ENCODE data around the gene GPR139.

The GPR139 gene

GRCh38 chr16:20073203-20074098, at the start of gene GPR139:
GPR139 (minus strand) TSS chr16:20073890; CDS start chr16:20073616, 274 bp downstream.
- no peak for DNase-seq

- no peak for DNase-seq
Observed at GRCh38 chr16:20122011-20122410, 48.3 kb upstream of the GPR139 start.

GRCh38 chr16:20114356-20114755, 40.7 kb upstream of the GPR139 start:
- DNase-seq, result no peak

GRCh38 chr16:20111143-20111542, 37.5 kb upstream of the GPR139 start:
- DNase-seq, result no peak

GRCh38 chr16:20107083-20107482, 33.4 kb upstream of the GPR139 start:
- DNase-seq, result no peak

GRCh38 chr16:20104563-20105183, 31.0 kb upstream of the GPR139 start:
- no peak for DNase-seq

- DNase-seq, result no peak
Observed at GRCh38 chr16:20102521-20102920, 28.8 kb upstream of the GPR139 start.

- no peak for DNase-seq
Observed at GRCh38 chr16:20102021-20102420, 28.3 kb upstream of the GPR139 start.

- no peak for DNase-seq
Observed at GRCh38 chr16:20099375-20099774, 25.7 kb upstream of the GPR139 start.

GRCh38 chr16:20094157-20094556, 20.5 kb upstream of the GPR139 start:
- no peak for DNase-seq

GRCh38 chr16:20089246-20089965, 15.7 kb upstream of the GPR139 start:
- no peak for DNase-seq

GRCh38 chr16:20084624-20085226, 11.0 kb upstream of the GPR139 start:
- DNase-seq, result no peak

- no peak for DNase-seq
Observed at GRCh38 chr16:20079106-20079505, 5.4 kb upstream of the GPR139 start.

GRCh38 chr16:20075243-20075642, 1.6 kb upstream of the GPR139 start:
- DNase-seq, result no peak

- DNase-seq, result no peak
Observed at GRCh38 chr16:20074099-20074991, 655 bp upstream of the GPR139 start.

GRCh38 chr16:20072874-20073202, 852 bp downstream of the GPR139 start:
- DNase-seq, result no peak

- DNase-seq, result no peak
Observed at GRCh38 chr16:20072146-20072873, 1.4 kb downstream of the GPR139 start.

- no peak for DNase-seq
Observed at GRCh38 chr16:20064931-20065330, 8.8 kb downstream of the GPR139 start.

- no peak for DNase-seq
Observed at GRCh38 chr16:20064520-20064919, 9.2 kb downstream of the GPR139 start.

GRCh38 chr16:20061132-20061531, 12.6 kb downstream of the GPR139 start:
- DNase-seq, result no peak

- DNase-seq, result no peak
Observed at GRCh38 chr16:20056436-20056835, 17.3 kb downstream of the GPR139 start.

GRCh38 chr16:20053336-20053735, 20.4 kb downstream of the GPR139 start:
- DNase-seq, result no peak
